ACC112 (cell line): ENCODE data around the gene SMIM45.
"Not testable (repeated sequence)": the region's sequence is repeated elsewhere in the genome, so short reads cannot be mapped to it uniquely, and the experiment has no call there.

Source experiments
- H2AFZ ChIP-seq: fragments of 200-600 bp; sonication (generic); one replicate; pipeline ENCODE4 v1.6.0; 2017; ENCODE audit warnings: antibody characterized with exemption, low read length; ENCODE audit not compliant: unreplicated experiment
- H3K27ac ChIP-seq: fragments of 200-600 bp; sonication (generic); 2 replicates; pipeline ENCODE4 v1.5.1; 2014; ENCODE audit warnings: low read depth, mild to moderate bottlenecking, antibody characterized with exemption, low read length, moderate library complexity
- H3K27me3 ChIP-seq: fragments of 200-600 bp; sonication (generic); 2 replicates; pipeline ENCODE4 v1.6.1; 2014; ENCODE audit warnings: mild to moderate bottlenecking, antibody characterized with exemption, low read length, moderate library complexity, mixed read lengths; ENCODE audit not compliant: insufficient read depth
- H3K36me3 ChIP-seq: fragments of 200-600 bp; sonication (generic); 2 replicates; pipeline ENCODE4 v1.6.1; 2016; ENCODE audit warnings: mild to moderate bottlenecking, antibody characterized with exemption, low read length, moderate library complexity, mixed read lengths; ENCODE audit not compliant: insufficient read depth
- H3K4me1 ChIP-seq: fragments of 200-600 bp; sonication (generic); one replicate; pipeline ENCODE4 v1.6.1; 2016; ENCODE audit warnings: low read length, mixed read lengths; ENCODE audit not compliant: insufficient read depth, unreplicated experiment, control insufficient read depth
- H3K4me3 ChIP-seq: fragments of 200-600 bp; sonication (generic); 2 replicates; pipeline ENCODE4 v1.5.1; 2014; ENCODE audit warnings: mild to moderate bottlenecking, low read depth, low read length
- H3K79me2 ChIP-seq: fragments of 200-600 bp; sonication (generic); one replicate; pipeline ENCODE4 v1.6.0; 2016; ENCODE audit warnings: low read length; ENCODE audit not compliant: control insufficient read depth, unreplicated experiment, insufficient read depth

The SMIM45 gene

GRCh38 chr22:41940832-41941765 lies 10.9 kb upstream of the SMIM45 start:
- Histone ChIP-seq H3K27ac (peak overlapping the region; percentile 72), H3K4me3 (no peak overlapping the region), H2AFZ (no peak overlapping the region), H3K4me1 (peaks cover 18% of the 10 kb centered on the region), H3K36me3 (0 out of 2 replicates have a peak, but pooled peaks cover 3% of the 10 kb centered on the region), H3K27me3 (no peaks in the 10 kb centered on the region), H3K79me2 (peaks cover 5% of the 10 kb centered on the region)

DNA sequence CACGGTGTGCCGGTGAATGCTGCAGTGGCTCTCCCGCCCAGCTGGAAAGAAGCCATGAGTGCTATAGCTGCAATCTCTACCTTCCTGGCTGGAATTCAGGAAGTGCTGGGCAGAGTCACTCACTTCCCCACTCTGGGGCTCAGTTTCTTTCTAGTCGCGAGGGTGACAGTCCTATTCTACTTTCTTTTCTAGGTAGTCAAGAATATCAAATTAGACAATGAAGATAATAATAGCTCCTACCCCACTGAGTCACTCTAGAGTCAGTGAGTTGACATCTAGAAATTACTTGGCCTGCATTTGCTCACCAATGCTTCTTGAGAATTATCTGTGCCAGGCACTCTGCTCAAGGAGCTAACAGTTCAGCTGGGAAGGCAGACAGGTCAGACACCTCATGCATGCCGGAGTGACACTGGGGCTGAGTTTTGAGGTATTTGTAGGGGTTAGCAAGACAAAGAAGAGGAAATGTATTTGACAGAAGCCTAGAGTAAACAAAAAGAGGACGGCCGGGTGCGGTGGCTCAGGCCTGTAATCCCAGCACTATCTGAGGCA lies 8.2 kb upstream of the SMIM45 start:
- Histone ChIP-seq H3K27ac (no peak overlapping the region), H3K4me3 (no peak overlapping the region), H3K4me1 (peaks cover 18% of the 10 kb centered on the region)

GRCh38 chr22:41946629-41947423 lies 5.1 kb upstream of the SMIM45 start, which contains the start of gene CENPM:
TSS of gene CENPM (minus strand) at chr22:41947152. CDS start at chr22:41947076, 76 bp downstream.
- Histone ChIP-seq H3K4me1 (peaks cover 7% of the 10 kb centered on the region), H3K27ac (peak within 1 kb of the TSS; percentile 57; the same call in 1 of the 2 replicates), H3K27me3 (no peaks in the 10 kb centered on the region), H3K79me2 (peaks cover 5% of the 10 kb centered on the region), H2AFZ (peak within 1 kb of the TSS; percentile 84), H3K36me3 (0 out of 2 replicates have a peak, but pooled peaks cover 2% of the 10 kb centered on the region), H3K4me3 (peak within 1 kb of the TSS; percentile 93)

More for the DNA sequence above, 8.2 kb upstream of the SMIM45 start:
- H3K27me3 ChIP-seq: no peaks in the 10 kb centered on the region
- H3K36me3 ChIP-seq: 0 out of 2 replicates have a peak, but pooled peaks cover 3% of the 10 kb centered on the region
- H3K79me2 ChIP-seq: peaks cover 5% of the 10 kb centered on the region
- H2AFZ ChIP-seq: no peak overlapping the region

- Histone ChIP-seq H3K27ac (no peak overlapping the region), H3K36me3 (no peaks in the 10 kb centered on the region), H2AFZ (peak overlapping the region; percentile 16), H3K4me3 (peak overlapping the region; percentile 93), H3K4me1 (peaks cover 7% of the 10 kb centered on the region), H3K27me3 (no peaks in the 10 kb centered on the region), H3K79me2 (peaks cover 5% of the 10 kb centered on the region)
Measured at GRCh38 chr22:41947424-41948080, 4.4 kb upstream of the SMIM45 start.

DNA sequence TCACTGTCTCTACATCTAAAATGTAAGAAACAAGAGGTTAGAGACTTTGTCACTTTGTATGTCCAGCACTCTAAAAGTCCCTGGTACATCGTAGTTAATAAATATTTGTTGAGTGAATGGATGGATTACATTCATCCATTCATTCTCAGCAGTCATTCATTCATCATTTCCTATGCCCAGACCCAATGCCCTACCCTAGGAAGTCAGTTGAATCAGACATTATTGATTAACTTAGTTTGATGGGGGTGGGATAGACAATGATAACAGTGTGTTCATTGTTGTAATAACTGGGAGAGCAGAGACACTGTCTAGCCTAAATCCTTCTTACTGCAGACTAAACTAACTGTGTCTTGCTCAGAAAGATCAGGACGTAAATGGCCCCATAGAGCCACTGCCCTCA lies 3.8 kb upstream of the SMIM45 start:
- H2AFZ ChIP-seq: no peak overlapping the region
- H3K27me3 ChIP-seq: no peaks in the 10 kb centered on the region
- peaks cover 7% of the 10 kb centered on the region for H3K4me1 ChIP-seq
- no peak overlapping the region for H3K27ac ChIP-seq
- H3K36me3 ChIP-seq: no peaks in the 10 kb centered on the region
- H3K4me3 ChIP-seq: 0 out of 2 replicates have a peak overlapping the region, but pooled peaks have one; percentile 29
- H3K79me2 ChIP-seq: peaks cover 5% of the 10 kb centered on the region

GRCh38 chr22:41948928-41949296 lies 3.0 kb upstream of the SMIM45 start:
- not testable (repeated sequence) for H3K36me3 ChIP-seq, H3K4me3 ChIP-seq, H3K27me3 ChIP-seq, H3K4me1 ChIP-seq, H3K27ac ChIP-seq, H3K79me2 ChIP-seq, H2AFZ ChIP-seq

GRCh38 chr22:41949297-41949965 lies 2.5 kb upstream of the SMIM45 start:
- no peaks in the 10 kb centered on the region for H3K27me3 ChIP-seq
- H2AFZ ChIP-seq: no peak overlapping the region
- no peak overlapping the region for H3K4me3 ChIP-seq

DNA sequence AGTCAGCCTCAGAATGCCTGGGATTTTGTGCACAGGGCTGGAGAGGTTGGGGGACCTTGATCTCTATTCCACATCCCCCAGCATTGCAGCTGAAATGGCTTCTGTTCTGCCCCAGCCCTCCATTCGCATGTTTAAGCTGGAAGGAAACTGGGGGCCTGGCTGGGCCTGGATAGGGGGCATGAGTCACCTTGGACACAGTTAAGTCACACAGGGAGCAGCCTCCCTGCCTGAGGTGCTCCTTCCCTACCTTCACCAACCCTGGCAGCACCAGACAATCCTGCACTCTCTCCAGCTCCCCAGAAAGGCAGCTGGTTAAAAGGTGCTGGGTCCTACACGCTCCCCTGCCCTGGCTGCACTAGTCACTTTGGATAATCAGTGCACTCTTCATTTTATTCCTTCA lies 763 bp downstream of the SMIM45 start:
- Histone ChIP-seq H3K36me3 (no peaks in the 10 kb centered on the region), H2AFZ (no peak overlapping the region), H3K4me1 (no peaks in the 10 kb centered on the region), H3K4me3 (no peak overlapping the region), H3K79me2 (no peaks in the 10 kb centered on the region), H3K27ac (no peak overlapping the region), H3K27me3 (no peaks in the 10 kb centered on the region)

More at GRCh38 chr22:41949297-41949965, 2.5 kb upstream of the SMIM45 start:
- no peaks in the 10 kb centered on the region for H3K36me3 ChIP-seq
- H3K79me2 ChIP-seq: peaks cover 5% of the 10 kb centered on the region
- H3K4me1 ChIP-seq: no peaks in the 10 kb centered on the region
- no peak overlapping the region for H3K27ac ChIP-seq

GRCh38 chr22:41957941-41958556 lies 6.1 kb downstream of the SMIM45 start:
- no peaks in the 10 kb centered on the region for H3K4me1 ChIP-seq
- no peaks in the 10 kb centered on the region for H3K79me2 ChIP-seq
- H3K27ac ChIP-seq: no peak overlapping the region
- H3K36me3 ChIP-seq: no peaks in the 10 kb centered on the region
- H3K4me3 ChIP-seq: no peak overlapping the region
- no peaks in the 10 kb centered on the region for H3K27me3 ChIP-seq
- no peak overlapping the region for H2AFZ ChIP-seq
